M059J (cell line): ENCODE measurements around the gene C16orf96. TPM values are rescaled to one million over a fixed set of nuclear protein-coding genes. Genes with fewer than 3 reads are reported as not detected.

Experiments used
- DNase-seq: peaks from one replicate; pipeline ENCODE4 v3.0.0-alpha.2; 2012; ENCODE audit warnings: low read depth
- total RNA-seq: library from RNA; depleted of rRNA; stranded (reverse); fragments of >200 nt; shearing (Covaris generic); gene quantifications from 2 replicates; pipeline ENCODE4 v1.2.3, GENCODE V29; 2014

Gene C16orf96
- total RNA-seq, 1 experiment from 2014 or later = not detected

- peak; percentile 22 for DNase-seq
Observed at GRCh38 chr16:4601036-4601863, 45.1 kb downstream of the C16orf96 start.

DNA sequence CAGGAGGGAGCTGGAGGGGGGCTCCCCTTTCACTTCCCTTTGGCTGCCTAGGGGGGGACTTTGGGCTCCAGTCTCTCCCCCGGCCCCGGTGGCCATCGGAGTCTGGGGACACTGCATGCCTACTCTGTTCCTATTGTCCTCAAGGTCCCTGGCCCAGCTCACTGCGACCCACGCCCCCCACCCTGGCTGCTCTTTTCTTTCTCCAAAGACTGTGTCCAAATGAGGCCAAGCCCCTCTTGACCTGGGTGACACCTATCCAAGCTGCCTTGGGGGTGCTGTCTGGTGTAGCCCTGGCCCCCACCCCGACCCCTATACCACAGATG lies 45.7 kb downstream of the C16orf96 start:
- DNase-seq = no peak

DNA sequence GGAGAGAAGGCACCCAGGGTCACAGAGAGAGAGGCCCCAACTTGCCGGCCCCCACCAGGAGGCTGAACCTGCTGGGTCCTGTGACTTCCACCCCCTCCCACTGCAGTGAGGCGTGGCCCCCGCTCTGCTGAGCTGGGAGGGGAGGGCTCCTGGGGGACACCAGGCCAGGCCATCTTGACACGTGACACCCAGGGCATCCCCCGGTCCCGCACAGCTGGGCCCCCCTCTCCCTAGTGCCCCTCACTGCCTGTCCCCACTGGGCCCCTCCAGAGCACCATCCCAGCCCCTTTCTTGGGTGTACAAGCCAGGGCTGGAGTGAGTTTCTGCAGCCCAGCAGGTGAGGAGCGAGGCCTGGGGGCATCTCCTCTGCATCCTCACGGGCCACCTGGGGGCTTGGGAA lies 46.2 kb downstream of the C16orf96 start:
- DNase-seq = no peak

GRCh38 chr16:4603624-4604170 lies 47.6 kb downstream of the C16orf96 start:
- no peak for DNase-seq

DNA sequence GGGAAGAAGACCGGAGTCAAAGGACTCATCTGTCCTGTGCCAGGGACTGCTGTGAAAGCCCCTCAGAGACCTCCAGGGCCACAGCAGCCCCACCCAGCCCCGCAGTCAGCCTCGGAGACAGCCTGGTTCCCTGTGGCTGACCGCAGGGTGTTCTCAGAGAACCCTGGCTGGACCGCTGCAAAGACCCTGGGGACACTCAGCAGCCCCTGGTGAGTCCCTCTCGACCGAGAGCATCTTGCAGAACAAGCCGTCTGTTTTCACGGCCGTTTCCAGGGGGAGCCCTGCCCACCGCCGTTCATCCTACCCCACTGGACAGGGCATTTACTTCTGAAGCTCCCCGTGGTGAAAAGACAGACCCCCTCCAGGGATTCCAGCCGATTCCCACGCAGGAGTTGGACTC lies 48.3 kb downstream of the C16orf96 start:
- DNase-seq = no peak

DNA sequence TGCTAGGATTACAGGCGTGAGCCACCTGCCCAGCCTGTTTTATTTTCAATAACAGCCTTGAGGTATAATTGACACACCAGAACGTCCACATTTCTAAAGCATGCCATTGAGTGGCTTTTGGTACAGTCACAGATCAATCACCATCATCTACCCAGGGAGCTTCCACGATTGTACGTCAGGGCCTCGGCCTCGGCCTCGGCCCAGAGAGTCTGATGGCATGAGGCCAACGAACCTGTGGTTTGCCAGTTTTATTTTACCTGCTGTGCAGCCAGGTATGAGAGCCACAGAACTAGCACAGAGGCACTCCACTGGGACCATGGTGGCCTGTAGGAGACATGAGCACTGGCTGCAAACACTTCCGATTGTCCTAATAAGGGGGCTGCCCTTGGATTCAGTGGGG lies 50.2 kb downstream of the C16orf96 start:
- no peak for DNase-seq

DNA sequence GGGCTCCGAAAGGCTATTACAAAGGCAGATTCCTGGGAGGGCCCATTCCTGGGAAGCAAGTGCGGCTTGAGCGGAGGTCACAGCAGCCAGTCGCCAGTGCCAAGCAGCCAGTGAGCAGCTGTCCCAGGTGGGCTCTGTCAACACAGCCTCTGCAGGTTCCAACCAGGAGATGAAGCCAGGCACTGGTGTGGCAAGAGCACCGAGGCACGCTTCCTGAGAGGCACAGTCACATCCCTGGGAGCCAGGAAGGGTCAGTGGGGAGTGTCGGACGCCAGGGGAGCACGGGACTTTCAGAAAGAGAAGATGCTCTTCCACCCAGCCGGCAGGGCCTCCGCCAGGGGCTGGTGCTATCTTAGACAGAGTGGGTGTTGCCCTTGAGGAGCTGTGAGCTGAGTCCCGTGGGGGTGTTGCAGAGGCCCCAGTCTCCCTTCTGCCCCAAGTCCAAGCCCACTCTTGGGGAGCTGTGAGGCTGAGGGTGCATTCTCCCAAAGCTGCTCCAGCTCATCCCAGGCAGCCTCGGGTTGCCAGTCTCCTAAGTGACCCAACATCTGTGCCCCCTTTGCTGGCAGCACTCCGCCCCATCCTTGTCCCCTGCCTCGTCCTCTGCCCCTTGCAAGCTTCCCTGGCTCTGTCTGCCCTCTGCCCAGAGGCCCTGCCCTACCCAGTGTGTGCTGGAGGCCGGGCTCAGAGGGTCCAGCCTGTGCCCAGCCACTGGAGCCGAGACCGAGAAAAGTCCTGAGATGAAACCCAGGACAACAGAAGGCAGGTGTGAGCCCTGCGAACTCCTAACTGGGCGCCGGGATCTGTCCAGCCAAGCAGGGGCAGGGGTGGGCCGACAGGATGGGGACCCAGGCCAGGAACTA lies 51.9 kb downstream of the C16orf96 start:
- no peak for DNase-seq

DNA sequence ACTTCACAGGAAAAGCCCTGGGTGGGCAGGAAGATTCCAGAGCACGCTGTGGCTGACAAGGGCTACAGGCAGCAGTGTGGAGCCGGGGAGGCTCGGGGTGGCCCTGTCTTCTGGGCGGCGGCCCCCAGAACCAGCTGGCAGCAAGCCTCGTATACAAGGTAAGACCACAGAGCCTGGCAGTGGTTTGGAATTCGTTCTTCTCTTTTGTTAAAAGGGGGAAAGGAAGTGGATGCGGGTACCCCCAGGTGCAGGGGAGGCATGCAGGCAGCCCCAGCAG lies 52.5 kb downstream of the C16orf96 start:
- DNase-seq = no peak

DNA sequence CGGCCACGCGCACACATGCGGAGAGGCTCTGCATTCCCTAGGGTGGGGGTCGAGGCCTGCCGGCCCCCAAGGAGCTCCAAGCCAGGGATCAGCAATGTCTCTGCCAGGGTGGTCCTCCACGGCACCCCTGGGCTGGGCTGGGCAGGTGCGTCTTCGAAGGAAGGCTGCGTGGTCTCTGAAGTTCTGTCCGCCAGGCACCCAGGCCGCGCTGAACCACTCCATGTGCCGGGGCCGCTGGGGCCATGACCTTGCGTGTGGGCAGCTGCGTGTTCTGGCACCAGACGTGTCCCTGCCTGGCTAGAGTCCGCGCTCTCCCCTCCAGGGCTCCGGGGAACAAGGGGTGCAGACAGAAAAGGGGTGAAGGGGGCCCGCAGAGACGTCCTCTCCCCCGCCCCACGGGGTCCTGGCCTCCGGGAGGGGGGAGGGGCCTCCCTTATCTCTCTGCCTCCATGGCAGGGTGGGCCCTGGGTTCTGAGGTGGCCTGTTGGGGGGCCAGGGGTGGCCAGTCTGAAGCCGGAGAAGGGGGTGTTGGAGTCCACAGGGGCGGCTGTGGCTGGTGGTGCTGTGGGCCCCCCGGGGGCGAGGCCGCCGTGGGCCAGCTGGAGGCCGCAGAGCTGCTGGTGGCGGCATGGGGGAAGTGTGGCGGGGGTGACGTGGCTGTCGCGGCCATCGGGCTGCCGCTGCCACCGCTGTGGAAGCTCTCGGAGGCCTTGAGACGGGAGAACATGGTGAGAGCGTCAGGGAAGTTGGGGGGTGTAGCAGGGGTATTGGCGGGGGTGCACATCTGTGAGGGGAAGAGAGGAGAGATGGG lies 53.3 kb downstream of the C16orf96 start:
- DNase-seq = no peak

- no peak for DNase-seq
Observed at GRCh38 chr16:4610011-4611005, 54.2 kb downstream of the C16orf96 start.

DNA sequence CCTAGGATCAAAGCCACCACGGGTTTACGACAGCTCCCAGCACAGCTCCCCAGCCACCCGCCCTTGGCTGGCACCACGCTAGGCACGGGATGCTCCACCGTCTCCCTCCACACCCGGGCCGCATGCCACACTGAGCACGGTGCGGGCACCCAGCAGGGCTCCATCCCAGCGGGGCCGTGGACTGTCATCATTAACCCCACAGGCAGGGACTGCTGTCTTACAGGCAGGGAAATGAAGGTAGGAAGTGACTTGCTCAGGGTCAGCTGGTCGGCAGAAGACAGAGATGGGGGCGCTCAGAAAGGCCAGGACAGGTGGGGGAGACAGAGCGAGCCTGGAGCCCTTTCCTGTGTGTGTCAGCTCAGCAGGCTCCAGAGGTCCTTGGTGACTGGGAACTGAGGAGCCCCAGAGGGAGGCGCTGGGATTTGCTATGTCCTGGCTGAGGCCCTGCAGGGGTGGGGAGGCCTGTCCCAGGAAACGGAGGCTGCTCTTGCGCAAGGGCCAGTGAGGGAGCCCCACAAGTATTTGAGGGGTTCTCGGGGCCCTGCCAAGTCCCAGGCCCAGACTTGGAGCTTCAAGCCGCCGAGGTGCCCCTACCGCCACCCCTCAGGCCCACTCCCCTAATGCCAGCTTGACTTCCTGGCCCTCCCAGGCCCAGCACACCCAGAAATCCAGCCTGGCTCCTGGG lies 55.3 kb downstream of the C16orf96 start:
- DNase-seq = no peak

DNA sequence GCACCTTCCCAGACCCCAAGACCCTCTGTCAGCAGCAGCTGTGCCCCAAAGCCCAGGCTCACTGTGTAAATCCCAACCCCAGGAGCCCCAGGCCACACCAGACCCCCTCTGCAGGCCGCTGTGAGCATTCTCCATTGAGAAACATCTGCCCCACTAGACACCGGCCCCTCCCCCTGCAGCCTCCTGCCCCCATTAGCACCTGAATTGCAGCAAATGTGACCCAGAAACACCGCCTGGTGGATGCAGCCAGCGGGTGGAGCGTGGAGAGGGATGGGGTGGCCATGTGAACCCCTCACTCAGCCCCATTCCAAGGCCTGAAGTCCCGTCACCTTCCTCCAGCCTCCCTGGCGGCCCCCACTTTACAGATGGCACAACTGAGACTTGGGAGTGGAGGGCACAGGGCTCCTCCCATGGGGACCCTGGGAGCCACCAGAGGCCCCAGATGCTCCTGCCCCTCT lies 56.4 kb downstream of the C16orf96 start:
- DNase-seq = no peak

DNA sequence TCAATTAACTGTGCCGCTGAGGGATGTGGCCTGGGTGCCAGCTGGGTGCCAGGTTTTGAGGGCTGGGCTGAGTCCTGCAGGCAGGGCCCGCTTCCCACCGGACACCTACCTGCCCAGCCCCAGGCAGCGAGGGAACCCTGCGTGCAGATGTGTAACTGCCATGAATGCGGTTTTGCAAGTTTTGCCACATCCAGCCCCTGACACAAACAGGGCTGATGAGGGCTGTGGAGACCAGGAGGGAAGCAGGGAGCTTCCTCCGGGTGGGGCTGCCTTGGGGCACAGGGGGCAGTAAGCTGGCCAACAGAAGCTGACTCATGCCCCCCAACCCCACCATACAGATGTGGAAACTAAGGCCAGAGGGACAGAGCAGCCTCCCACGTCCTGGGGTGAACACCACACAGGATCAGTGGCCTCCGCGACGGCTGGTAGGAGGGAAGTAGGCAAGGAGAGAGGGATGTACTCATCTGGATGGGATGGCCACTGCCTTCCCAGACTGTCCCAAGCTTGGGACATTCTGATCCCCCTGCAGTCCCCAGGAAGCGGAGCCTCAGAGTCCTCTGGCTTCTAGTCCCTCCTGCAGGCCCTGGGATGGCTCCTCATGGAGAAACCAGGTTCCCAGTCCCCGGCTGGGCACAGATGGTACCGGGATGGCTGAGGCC lies 57.0 kb downstream of the C16orf96 start:
- no peak for DNase-seq

DNA sequence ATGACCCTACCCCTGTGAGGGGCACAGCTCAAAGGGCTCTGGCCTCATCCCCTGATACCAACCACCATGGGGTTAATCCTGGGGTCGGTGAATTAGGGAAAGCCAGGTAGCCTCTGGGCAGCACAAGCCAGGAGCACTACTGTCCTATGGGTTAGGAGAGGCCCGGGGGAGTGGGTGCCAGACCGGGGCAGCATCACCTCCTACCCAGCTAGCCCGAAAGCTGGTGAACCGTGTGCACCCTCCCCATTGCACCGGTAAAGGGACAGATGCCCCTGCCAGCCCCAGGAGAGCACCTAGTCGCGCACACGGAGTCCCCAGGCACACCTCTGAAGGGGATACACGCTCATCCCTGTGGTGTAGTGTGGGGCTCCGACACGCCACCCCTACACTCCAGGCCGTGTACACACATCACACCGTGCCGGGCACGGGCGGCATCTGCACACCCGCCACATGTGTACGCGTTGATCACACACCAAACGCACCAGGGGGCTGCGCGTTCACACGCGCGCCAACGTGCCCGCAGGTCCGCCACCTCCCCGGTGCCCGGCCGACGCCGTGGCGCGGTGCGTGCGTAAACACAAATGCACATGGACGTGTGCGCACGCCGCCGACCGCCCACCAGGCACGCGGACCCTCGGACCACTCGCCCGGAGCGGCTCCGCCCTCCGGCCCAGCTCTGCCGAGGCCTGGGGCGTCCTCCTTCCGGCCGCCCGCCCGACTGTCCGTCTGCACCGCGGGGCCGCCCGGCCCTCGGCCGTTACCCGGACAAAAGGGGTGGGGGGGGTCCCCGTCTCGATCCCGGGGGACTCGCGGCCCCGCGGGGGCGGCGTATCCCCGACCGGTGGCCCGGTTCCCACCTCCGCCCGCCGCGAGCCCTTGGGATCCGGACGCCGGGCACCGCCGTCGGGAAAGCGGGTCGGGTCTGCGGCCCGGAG lies 57.8 kb downstream of the C16orf96 start:
- peak; percentile 31 for DNase-seq

DNA sequence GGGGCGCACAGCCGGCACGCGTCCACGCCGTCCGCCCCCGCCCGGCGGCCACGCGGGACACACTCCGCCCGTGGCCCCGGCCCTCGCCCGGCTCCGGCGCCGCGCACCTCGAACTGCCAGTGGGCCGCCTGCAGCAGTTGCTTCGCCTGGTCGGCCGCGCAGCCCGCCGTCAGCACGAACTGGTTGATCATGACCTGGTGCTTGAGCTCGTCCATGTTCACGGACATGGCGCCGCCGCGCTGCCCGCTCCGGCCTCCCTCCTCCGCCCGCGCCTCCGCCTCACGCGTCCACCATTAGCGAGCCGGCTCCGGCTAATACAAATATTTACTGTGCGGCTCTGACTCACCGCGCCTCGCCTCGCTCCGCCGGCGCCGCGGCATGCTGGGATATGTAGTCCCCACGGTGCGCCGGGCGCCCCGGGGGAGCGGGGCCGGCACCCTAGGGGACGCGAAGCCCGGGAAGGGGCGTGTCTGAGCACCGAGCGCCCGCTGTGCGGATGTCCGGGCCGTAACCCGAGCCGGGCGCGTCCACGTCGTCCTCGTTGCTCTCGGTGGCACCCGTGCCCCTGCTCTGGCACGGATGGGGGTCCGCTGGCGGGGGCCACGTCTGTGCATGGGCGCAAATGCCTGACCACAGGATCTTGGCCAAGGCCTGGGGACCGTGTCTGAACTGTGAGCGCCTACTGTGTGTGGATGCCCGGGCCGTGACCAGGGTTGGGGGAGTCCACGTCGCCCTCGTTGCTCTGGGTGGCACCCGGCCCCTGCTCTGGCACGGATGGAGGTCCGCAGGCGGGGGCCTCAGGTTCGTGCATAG lies 58.6 kb downstream of the C16orf96 start, which contains the start of gene UBALD1:
Gene UBALD1, minus strand, starts transcription at position 318 of the 813 bp plus-strand sequence. Its CDS starts 91 bp downstream, at position 227.
- DNase-seq = peak; percentile 90

DNA sequence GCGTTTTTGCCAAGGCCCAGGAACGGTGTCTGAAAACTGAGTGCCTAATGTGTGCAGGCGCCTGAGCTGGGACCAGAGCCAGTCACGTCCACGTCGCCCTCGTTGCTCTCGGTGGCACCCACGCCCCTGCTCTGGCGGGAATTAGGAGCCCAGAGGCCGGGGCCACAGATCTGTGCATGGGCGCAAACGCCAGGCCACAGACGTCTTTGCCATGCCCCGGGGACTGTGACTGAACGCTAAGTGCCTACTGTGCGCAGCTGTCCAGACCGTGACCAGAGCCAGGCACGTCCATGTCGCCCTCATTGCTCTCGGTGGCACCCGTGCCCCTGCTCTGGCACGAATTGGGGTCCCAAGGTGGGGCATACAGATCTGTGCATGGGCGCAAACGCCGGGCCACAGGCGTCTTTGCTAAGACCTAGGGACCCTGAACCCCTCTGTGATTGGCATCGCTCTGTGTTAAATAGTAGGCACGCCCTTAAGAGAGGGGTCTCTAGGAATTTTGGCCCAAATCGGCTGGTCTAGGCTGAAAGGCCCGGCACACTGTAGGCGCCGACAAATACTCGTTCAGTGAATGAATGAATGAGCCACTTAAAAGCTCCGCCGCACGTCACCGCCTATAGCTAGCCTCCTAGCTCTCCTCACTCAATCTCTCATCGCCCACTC lies 59.4 kb downstream of the C16orf96 start:
- DNase-seq = no peak
